C4-2B (cell line): ENCODE data around the gene MAB21L2.

Source experiments
- CTCF ChIP-seq: fragments of 450-650 bp; conservative IDR thresholded peaks from 2 replicates; pipeline ENCODE4 v1.5.1; 2017; ENCODE audit warnings: mild to moderate bottlenecking
- ZFX ChIP-seq: fragments of 450-650 bp; IDR thresholded peaks from 2 replicates; pipeline ENCODE4 v1.6.1; 2017

GRCh38 chr4:150534818-150535217 is 47.1 kb upstream of the MAB21L2 start:
- TF ChIP-seq CTCF: no peak
- TF ChIP-seq ZFX: no peak
